Activated CD8-positive, alpha-beta memory T cell treated with anti-CD3 and anti-CD28 coated beads, Interleukin-2, amount 50 U/mL, for 1 hour (primary cell): Measurements from ENCODE around the gene CACNA1E.

Source experiments
- DNase-seq: peaks from one replicate; pipeline ENCODE4 v3.0.0-alpha.2; 2020; ENCODE audit errors: extremely low read depth

CACNA1E gene

DNA sequence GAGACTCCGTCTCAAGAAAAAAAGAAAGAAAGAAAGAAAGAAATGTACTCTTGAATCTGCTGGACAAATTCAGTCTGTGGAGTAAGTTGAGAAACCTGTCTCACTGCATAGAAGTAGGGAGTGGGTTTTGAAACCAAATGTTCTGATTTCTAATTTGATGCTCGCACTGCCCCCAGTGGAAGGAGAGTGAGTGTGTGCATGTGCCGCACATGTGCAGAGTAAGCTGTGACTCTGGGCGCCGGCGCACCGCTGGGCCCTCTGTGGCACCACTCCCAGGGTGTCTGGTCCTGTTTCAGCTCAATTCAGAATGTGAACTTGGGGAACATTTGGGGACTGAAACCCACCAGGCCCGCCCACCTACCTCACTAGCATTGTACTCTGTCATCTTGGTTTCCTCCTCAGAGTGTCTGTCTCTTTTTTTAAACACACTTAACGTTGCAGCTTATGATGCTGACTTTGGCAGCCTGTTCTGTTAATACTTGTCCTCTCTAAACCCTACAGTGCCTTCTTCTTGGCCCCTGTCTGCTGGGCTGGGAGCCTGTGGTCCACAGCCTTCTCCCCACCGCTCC is 104.6 kb downstream of the CACNA1E start:
- no peak for DNase-seq

DNA sequence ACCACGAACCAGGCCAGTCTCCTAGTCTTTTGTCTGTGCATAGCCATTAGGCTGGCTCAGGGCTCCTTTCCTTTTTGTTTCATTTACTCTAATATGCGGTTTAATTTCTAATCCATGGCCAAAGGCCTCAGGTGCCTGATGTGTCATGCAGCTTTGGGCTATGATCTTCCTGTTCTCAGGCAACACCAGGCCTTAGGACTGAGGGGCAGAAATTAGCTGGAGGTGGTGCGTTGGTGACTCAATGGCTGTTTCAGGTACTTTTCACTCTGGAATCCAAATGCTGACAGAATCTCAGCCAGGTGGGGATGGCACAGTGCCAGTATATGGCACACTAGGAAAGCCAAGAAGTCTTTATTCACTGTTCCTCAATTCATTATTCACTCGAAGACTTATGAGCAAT is 105.3 kb downstream of the CACNA1E start:
- DNase-seq: no peak

DNA sequence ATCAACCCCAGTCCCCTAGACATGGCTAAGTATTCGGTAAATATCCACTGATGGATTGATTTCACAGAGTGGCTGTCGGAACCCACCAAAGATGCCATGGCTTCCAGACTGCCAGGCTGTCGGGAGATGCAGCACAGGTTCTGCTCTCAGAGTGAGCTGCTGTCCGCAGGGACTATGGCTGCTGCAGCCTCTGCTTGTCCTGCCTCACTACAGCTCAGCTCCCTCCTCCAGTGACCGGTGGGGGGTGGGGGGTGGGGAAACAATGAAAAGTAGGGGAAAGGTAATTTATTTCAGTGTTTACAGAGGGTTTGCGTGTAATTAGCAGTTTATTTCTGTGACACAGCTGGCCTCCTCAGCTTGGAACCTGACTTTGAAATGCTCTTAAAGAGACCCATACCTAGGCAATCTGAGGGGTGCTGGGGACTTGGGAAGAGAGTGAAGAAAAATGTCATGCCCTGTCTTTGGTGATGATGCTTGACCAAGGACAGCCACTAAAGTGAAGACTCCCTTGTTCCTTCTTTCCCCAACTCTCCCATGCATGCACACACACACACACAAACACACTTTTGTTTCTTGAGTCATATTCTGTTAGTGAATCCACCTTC is 109.0 kb downstream of the CACNA1E start:
- no peak for DNase-seq

DNA sequence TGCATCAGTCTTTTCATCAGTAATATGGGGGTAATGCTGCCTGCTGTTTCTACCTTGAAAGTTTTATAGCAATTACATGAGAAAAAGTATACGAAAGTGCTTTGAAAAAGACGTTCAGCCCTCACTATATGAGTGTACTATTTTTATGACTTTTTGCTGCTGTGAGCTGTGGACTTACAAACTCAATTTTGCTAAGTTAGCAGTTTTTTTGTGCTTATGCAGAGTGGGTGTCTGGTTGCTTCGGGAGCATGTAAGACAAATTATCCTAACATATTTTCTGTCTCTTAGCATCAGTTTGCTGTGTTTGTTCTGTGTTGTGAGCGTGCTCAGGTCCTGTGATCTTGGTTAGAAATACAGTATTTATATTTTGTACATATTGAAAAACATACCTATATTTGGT is 109.7 kb downstream of the CACNA1E start:
- DNase-seq: no peak

DNA sequence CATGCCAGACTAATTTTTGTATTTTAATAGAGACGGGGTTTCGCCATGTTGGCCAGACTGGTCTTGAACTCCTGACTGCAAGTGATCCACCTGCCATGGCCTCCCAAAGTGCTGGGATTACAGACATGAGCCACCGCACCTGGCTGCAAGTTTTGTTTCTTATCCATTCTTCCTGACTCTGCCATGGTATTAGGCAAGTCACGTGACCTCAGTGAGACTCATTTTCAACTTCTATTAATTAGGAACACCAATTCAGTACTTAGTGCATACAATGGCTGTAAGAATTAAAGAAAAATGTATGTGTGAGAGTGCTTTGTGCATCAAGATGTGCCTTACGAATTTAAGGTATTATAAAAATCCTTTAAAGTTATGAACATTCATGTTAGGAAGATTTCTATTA is 111.2 kb downstream of the CACNA1E start:
- no peak for DNase-seq

DNA sequence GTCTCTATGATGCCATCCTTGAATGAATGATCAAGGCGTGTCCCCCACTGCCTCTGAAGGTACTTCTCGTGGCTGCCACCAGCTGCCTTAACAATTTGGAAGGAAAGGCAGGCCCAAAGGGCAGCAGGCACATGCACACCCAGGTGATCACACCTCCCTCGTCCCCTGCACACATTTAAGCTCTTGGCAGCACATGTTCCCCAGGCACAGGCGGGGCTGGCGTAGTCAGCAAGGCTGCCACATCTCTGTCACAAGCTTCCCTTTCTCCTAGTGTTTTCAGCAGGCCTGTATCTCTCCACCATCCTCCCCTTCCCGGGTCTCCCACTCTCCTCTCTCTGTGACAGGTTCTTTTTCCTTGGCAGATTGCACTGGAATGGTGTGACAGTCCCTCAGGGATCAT is 111.9 kb downstream of the CACNA1E start:
- DNase-seq: no peak

DNA sequence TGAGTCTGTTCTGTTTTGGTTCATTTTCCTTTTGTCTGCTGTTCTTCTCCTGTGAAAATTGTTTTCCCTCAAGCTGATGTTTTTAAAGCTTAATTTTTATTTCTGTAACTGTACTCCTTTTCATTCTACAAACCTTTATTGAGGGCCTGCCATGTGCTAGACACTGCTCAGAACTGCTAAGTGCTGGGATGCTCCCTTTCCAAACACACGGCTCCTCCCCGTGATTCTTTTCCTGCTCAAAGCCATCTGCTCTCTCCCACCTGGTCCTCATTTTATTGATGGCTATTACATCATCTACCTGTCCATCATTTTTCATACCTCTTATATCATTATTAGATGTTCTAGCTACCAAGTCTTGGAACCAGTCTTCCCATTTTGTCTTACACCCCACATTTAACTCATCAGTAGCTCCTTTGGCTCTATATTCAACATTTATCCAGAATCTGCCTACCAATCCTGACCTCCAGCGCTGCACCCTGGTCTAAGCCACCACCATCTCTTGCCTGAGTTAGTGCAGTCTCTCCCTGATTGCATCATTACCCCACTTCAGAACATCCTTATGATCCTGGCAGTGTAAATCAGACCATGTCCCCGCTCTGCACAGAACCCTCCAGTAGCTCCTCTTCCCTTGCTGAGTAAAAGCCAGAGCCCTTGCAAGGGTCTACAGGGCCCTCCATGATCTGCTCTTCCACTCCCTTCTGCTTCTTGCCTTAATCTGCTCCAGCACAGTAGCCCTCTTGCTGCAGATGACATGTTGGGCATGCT is 118.1 kb downstream of the CACNA1E start:
- DNase-seq: no peak

DNA sequence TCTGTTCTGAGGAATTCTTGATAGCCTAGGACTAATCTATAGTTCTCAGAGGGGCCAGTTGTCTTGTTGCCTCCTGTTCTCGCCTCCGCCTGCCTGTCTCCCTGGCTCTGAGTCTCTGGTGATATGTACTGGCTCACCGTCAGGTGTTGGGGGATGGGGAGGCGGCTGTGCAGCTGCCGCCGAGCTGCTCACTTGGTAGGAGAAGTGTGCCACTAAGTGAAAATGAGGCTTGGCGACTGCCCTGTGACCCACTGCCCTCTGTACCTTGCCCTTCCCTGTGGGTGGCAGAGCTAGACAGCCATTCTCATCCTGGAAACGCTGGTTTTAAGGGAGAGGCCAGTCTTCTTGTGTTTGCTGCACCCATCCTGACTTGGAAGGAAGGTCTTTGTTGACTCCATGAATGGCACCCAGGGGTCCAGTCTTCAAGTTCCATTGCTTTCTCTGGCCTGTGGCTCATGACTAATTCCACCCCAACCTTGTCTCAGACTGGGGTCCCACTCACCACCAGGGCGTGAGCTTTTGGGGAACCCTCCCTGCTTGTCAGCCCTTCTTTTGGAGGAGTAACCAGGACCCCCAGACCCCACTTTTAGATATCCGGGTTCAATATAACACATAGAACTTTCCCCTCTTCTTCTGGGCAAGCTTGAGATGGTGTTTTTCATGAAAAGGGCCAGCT is 120.6 kb downstream of the CACNA1E start:
- DNase-seq: no peak

DNA sequence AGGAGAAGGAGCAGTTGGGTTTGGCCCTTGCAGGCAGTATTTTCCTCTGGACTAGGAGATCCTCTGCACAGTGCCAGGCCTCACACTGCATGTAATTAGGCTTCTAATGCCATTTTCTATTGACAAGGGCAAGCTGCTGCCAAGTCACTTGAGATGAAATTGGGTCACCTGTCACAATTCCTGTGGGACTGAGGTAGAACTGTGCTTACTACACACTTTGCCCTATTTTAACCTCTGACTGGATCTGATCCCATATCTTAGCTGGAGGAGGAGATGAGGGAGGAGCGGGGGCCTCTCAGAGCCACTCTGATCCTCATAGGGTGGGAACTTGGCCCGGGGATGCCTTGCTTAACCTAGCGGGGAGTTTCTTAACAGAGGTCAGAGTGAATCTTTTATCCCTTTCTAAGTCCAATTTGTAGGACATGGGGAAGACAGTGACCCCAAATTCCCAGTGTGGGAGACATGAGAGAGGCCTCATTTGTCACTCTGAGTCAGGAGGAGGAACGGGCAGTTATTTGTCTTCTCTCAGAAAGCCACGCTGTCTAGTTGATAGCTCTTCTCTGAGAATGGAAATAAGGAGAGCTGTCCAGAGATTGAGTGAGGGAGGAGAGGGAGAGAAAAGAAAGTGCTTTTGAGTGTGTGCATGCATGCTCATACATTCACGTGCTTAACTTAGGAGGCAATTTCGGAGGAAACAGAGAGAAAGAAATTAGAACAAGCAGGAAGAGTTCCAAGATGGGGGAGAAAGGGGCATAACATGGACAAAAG is 121.3 kb downstream of the CACNA1E start:
- no peak for DNase-seq

DNA sequence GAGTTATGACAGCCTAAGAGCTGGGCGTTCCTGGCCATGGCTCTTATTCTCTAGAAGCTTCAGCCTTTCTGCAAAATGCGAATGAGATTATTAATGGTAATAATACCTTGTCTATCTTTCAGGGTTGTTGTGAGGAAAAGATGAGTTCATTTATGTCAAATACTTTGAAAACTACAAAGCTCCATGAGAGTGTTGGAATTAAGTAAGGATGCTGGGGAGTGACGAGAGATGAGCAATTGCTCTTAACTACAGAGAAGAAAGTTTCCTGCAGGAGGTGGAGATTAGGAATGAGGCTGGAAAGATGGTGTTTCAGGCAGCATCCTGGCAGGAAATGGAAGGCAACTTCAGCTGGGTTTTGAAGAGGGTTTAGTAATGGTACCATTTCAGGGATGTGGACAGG is 124.2 kb downstream of the CACNA1E start:
- DNase-seq: no peak

DNA sequence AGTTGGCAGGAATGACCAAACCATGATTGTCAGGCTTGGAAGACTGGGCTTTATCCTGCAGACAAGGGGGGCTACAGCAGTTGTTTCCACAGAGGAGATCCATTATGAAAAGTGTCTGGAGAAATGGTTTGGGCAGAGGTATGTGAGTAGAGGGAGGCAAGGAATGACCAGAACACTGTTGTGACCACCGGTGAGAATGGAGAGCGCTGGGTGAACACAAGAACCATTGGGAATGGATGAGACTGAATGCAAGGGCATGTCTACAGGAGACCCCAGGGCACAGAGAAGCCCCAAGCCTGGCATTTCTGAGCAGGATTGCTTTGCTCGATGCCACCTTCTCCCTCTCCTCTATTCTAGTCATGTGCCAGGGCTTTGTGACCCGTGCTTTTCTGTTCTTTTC is 125.1 kb downstream of the CACNA1E start:
- no peak for DNase-seq

DNA sequence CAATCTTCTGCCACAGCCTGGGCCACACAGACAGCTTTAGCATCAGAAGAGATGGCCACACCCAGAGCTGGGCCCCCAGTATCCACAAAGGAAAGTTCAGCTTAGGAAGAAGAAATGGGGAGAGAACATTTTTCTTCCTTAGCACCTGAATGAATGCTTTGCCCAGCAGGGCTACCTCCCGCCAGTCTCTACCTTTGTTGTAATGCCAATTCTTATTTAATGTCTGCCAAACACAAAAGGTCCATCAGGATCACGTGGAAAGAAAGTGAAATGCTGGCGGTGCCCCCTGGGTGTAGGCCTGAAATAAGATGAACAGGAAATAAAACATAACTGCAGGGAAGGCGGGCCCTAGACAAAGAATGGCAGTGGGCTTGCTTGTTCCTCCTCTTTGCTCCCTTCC is 125.6 kb downstream of the CACNA1E start:
- DNase-seq: no peak

DNA sequence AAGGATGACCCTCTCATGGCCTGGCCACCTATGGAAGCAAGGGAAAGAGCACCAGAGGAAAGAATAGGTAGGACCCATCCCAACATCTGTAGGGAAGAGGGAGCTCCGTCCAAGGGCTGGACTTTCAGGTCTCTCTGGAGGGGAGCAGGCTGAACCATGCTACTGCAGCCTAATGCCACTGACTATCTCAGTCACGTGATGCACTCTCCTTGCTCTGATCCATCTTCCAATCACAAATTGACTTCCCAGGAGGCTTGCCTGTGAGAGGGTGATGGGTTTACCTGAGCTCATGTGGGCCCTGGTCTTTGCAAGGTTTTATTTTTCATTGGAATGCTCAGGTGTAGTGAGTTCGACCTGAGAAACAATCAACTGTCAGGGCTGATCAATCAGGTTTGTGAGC is 128.8 kb downstream of the CACNA1E start:
- DNase-seq: no peak

DNA sequence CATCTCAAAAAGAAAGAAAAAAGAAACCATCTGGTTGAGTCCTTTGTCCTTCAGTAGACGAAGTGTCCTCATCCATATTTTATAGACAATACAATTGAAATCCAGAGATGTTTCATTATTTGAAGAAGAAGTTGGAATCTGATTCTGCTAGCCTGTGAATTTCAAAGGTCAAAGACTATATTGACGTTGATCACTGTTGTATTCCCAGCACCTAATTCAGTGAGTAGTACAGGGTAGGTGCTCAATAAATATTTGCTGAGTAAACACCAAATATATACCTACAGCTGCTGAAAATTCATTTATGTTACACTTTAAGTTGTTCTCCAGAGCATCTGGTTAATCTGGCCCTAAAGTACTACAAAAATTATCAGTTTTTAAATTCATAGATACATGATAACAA is 135.2 kb downstream of the CACNA1E start:
- no peak for DNase-seq

DNA sequence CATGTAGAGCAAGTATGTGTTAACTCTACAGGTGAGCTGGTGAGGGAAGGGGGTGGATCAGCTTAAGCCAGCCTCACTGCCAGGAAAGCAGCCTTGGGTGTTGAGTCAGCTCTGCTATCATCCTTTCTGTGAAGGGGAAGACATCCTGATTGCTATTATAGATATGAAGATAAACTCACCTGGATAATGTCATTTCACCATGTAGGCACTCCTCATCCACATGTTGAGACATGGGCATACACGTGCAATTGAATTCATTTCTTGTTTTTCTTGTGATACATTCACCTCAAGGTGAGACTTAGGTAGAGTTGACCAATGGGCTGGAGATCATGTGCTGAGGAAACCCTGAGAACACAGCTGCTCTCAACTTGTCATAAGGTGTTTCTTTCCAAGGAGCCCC is 136.9 kb downstream of the CACNA1E start:
- DNase-seq: no peak

DNA sequence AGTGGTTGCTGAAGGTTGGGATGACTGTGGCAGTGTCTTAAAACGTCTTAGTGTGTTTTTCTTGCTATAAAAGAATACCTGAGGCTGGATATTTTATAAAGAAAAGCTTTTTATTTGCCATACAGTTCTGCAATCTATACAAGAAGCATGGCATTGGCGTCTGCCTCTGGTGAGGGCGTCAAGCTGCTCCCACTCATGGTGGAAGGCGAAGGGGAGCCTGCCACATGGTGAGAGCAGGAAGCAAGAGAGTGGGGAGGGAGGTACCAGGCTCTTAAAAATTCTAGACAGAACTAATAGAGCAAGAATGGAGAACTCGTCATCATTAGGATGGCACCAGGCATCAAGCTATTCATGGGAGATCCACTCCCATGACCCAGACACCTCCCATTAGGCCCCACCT is 140.5 kb downstream of the CACNA1E start:
- no peak for DNase-seq

DNA sequence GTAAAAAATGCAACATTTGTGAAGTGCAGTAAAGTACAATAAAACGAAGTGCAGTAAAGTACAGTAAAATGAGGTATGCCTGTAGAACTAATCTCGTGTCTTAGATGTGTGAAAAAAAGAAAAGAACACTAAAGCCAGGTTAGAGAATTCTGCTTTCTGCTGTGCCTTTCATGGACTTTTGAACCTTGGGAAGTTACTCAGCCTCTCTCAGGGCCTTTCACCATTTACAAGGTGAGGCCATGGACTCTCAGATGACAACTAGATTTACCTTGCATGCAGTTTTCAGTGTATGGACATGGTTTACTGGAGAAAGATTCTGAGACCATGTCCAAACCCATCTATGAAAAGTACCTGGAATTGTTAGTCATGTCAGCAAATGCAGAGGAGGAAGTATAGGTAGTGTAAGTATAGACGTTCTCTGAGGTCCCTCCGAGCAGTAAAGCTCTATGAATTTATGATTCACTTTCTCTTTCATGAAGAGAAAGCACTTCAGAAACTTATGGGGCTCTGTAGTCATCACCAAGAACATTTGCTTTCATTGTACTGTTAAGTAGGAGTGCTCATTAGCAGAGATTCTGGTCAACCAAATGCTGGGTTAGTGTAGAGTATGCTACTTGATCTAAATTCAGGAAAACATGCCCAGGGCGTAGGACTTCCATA is 143.1 kb downstream of the CACNA1E start:
- no peak for DNase-seq

DNA sequence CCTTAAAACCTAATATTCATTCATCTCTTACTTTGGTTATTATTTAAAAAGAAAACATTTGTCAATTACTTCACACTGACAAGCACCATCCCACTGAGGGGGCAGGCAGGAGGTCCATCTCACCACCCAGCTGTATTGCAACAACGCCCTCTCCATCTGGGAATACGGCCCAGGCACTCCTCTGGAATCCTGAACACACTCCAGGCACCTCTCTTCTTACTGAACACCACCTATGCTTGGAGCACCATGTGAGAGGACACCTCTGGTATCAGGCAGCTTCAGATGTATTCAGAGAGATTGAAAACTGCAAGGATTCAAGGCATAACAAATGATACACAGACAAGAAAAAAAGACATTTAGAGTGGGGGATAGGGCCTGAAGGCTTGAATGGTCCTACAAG is 147.1 kb downstream of the CACNA1E start:
- DNase-seq: no peak

DNA sequence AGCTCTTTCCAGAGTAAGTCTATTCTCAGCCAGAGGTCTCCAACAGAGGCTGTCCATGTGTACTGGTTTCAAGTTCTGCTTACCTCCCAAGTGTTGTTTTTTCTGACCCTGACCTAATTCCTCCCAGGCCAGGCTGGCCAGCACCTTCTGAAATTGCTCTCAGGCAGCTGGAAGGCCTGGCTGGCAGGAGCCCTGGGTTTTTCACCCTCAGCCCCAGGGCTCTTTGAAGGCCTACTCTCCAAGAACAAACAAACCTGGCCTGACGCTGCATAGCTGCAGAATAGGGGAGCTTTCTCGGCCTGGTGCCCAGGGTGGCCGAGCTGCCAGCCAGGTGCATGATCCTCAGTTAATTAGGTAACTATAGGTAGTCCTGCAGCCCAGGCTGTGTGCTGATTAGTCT is 147.5 kb downstream of the CACNA1E start:
- DNase-seq: no peak

DNA sequence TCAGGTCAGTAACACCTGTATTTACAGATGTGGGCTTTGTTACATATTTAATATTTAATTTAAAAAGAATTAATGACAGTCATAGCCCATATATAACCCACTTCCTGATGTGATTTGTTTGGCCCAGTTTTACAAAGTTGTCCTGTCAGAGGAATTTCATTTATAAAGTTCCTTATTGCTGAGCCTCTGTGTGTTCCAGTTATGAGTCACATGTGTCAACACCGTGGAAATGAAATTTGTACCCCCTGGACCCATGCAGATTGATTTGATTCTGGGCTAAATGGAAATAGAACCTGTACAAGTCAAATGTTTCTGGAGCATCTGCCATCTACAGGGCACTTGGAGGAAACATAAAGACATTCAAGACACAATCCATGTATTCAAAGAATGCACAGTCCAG is 149.2 kb downstream of the CACNA1E start:
- no peak for DNase-seq

DNA sequence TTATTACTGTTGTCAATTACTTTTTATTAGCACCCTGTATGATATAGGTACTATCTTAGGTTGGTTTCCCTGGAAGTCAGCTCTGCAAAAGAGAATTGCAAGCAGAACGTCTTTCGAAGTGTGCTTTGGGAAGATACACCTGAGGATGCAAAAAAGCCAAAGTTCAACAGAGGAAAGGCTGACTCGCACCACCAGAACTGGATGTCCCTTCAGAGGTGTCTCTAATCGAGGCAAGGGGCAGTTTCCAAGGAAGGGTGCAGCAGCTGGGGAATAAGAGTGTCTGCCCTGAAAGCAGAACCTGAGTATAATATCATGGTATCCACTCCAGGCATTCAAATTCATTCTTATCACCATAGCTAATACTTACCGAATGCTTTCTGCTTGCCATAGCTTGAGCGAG is 149.6 kb downstream of the CACNA1E start:
- DNase-seq: no peak

DNA sequence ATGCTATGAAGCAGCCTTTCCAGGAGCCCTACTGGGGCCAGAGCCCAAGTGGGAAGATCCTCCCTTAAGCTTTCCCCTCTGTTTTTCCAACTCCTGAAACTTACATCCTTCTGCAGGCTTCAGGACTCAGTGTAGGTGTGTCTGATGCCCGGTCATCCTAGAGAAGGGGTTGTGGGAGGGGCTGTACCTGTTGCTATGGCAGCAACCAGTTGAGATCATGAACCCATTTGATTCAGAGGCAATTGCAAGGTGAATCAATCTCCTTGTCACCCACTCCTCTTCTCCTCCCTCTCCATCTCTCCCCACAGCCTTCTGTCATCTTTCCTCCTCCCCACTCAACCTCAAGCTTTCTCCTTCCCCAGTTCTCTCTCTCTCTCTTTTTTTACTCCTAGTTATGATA is 151.8 kb downstream of the CACNA1E start:
- DNase-seq: no peak
